Colonic mucosa (tissue), 4 donors: ENCODE data around the gene PLPPR3. TPM values are rescaled to one million over a fixed set of nuclear protein-coding genes. Genes with fewer than 3 reads are reported as not detected.

Experiments
- DNase-seq: peaks from one replicate; pipeline ENCODE4 v3.0.0-alpha.2; 2020
- H3K27ac ChIP-seq: fragments of 200-600 bp; one replicate; pipeline ENCODE4 v1.8.0; 2021
- H3K27me3 ChIP-seq: fragments of 200-600 bp; one replicate; pipeline ENCODE4 v1.8.0; 2021
- H3K36me3 ChIP-seq: fragments of 200-600 bp; one replicate; pipeline ENCODE4 v1.8.0; 2021
- H3K4me1 ChIP-seq: fragments of 200-600 bp; one replicate; pipeline ENCODE4 v1.8.0; 2021; ENCODE audit warnings: mild to moderate bottlenecking
- H3K4me3 ChIP-seq: fragments of 200-600 bp; one replicate; pipeline ENCODE4 v1.8.0; 2021
- H3K9ac ChIP-seq, 2 donors: one replicate each; pipeline ENCODE4 v1.7.0; 2013; ENCODE audit warnings: control low read depth in 2 of 2, low read depth in 2 of 2, low read length in 2 of 2
- H3K9me3 ChIP-seq: fragments of 200-600 bp; one replicate; pipeline ENCODE4 v1.8.0; 2021
- CTCF ChIP-seq: fragments of 200-600 bp; IDR thresholded peaks from one replicate; pipeline ENCODE4 v1.8.0; 2022; ENCODE audit warnings: antibody characterized with exemption, mild to moderate bottlenecking
- intact Hi-C: fragments of 100-400 bp; cut with DNase I; formaldehyde crosslinking; loops from one replicate; pipeline ENCODE4 v1.14.1; 2022
- total RNA-seq, 2 donors: library from RNA; stranded (reverse); fragmentation: NEBNext Ultra II Directional in 1 of 2; extraction: Animal tissue kit (Norgen Biotek cat#: 25700) in 1 of 2; gene quantifications; one replicate each; pipeline ENCODE4 v1.2.1, GENCODE V29; 2021
- donor health status: healthy.
- donor health status: DM: no; HTN: no; CAD: no.
- donor health status: DM: no; HTN: no; CAD: no.

Gene PLPPR3
- total RNA-seq, 2 donors from 2014 or later, result 0.22 TPM; not detected in 1

- Histone ChIP-seq H3K4me1 (no peaks in the 10 kb centered on the region), H3K9ac (no peak within 1 kb of the TSS), H3K27me3 (peaks cover 21% of the 10 kb centered on the region), H3K4me3 (no peak within 1 kb of the TSS), H3K9me3 (no peaks in the 10 kb centered on the region), H3K36me3 (no peaks in the 10 kb centered on the region), H3K27ac (no peak within 1 kb of the TSS)
- DNase-seq, result no peak
- TF ChIP-seq CTCF, result no peak
- intact Hi-C loops, result no loop called here
Observed at GRCh38 chr19:827710-828321, 6.1 kb upstream of the PLPPR3 start, which contains the start of gene AZU1. AZU1 (plus strand) TSS chr19:827837; CDS start chr19:827847, 10 bp downstream.

- no peaks in the 10 kb centered on the region for H3K36me3 ChIP-seq
- peaks cover 26% of the 10 kb centered on the region for H3K27me3 ChIP-seq
- H3K4me3 ChIP-seq, result no peak overlapping the region
- no peak overlapping the region for H3K27ac ChIP-seq
- H3K9ac ChIP-seq, result no peak overlapping the region
- TF ChIP-seq CTCF, result no peak
- no peak for DNase-seq
- no peaks in the 10 kb centered on the region for H3K9me3 ChIP-seq
- intact Hi-C loops, result no loop called here
- no peaks in the 10 kb centered on the region for H3K4me1 ChIP-seq
Observed at GRCh38 chr19:827314-827709, 5.6 kb upstream of the PLPPR3 start.

- TF ChIP-seq CTCF, result no peak
- no peak for DNase-seq
- intact Hi-C loops, result no loop called here
- H3K4me1 ChIP-seq, result no peaks in the 10 kb centered on the region
- H3K27ac ChIP-seq, result no peak overlapping the region
- H3K27me3 ChIP-seq, result peaks cover 32% of the 10 kb centered on the region
- H3K4me3 ChIP-seq, result no peak overlapping the region
- H3K9me3 ChIP-seq, result no peaks in the 10 kb centered on the region
- H3K36me3 ChIP-seq, result no peaks in the 10 kb centered on the region
- H3K9ac ChIP-seq, result no peak overlapping the region
Observed at GRCh38 chr19:825897-826644, 4.3 kb upstream of the PLPPR3 start.

- H3K9ac ChIP-seq, result no peak overlapping the region
- H3K36me3 ChIP-seq, result no peaks in the 10 kb centered on the region
- no peak overlapping the region for H3K4me3 ChIP-seq
- no peak for TF ChIP-seq CTCF
- H3K4me1 ChIP-seq, result no peaks in the 10 kb centered on the region
- DNase-seq, result no peak
- H3K27ac ChIP-seq, result no peak overlapping the region
- intact Hi-C loops, result no loop called here
- peaks cover 24% of the 10 kb centered on the region for H3K27me3 ChIP-seq
- H3K9me3 ChIP-seq, result no peaks in the 10 kb centered on the region
Observed at GRCh38 chr19:824885-825284, 3.1 kb upstream of the PLPPR3 start.

GRCh38 chr19:823565-824121, 1.9 kb upstream of the PLPPR3 start:
- H3K36me3 ChIP-seq, result no peaks in the 10 kb centered on the region
- no peak for DNase-seq
- H3K27ac ChIP-seq, result no peak overlapping the region
- peaks cover 24% of the 10 kb centered on the region for H3K27me3 ChIP-seq
- H3K4me3 ChIP-seq, result no peak overlapping the region
- H3K4me1 ChIP-seq, result no peaks in the 10 kb centered on the region
- H3K9ac ChIP-seq, result no peak overlapping the region
- no peaks in the 10 kb centered on the region for H3K9me3 ChIP-seq
- intact Hi-C loops, result no loop called here
- no peak for TF ChIP-seq CTCF
